Left lung (tissue), 10 donors: ENCODE data around the gene RASGRP2. TPM values are rescaled to one million over a fixed set of nuclear protein-coding genes. Genes with fewer than 3 reads are reported as not detected.
"Not testable (repeated sequence)": the region's sequence is repeated elsewhere in the genome, so short reads cannot be mapped to it uniquely, and the experiment has no call there.

ENCODE experiments used
- ATAC-seq: fragments of 200-7000 bp; cut with Tn5 transposase; one replicate; pipeline ENCODE4 v1.9.1; 2020; ENCODE audit warnings: moderate library complexity
- DNase-seq, 4 donors: peaks; one replicate each; pipeline ENCODE4 v3.0.0-alpha.2; 2013 to 2020
- H3K27ac ChIP-seq, 2 donors: fragments of 200-600 bp; sonication (generic) in 1 of 2; one replicate each; pipeline versions ENCODE4 v1.5.0 to v1.8.0; 2020 to 2021
- H3K27me3 ChIP-seq, 2 donors: fragments of 200-600 bp; sonication (generic) in 1 of 2; one replicate each; pipeline versions ENCODE4 v1.5.0 to v1.8.0; 2020 to 2021
- H3K36me3 ChIP-seq, 2 donors: fragments of 200-600 bp; sonication (generic) in 1 of 2; one replicate each; pipeline versions ENCODE4 v1.5.0 to v1.8.0; 2020 to 2021
- H3K4me1 ChIP-seq, 2 donors: fragments of 200-600 bp; one replicate each; pipeline ENCODE4 v1.8.0; 2021
- H3K4me3 ChIP-seq, 2 donors: fragments of 200-600 bp; sonication (generic) in 1 of 2; one replicate each; pipeline versions ENCODE4 v1.5.0 to v1.8.0; 2020 to 2021; ENCODE audit warnings: mild to moderate bottlenecking in 1 of 2
- H3K9me3 ChIP-seq, 2 donors: fragments of 200-600 bp; sonication (generic) in 1 of 2; one replicate each; pipeline versions ENCODE4 v1.5.0 to v1.8.0; 2020 to 2021
- intact Hi-C, 2 donors: fragments of 100-400 bp; cut with DNase I; formaldehyde crosslinking; loops; one replicate each; pipeline versions ENCODE4 v1.11.2 to v1.14.2; 2022
- polyA plus RNA-seq, 6 donors: library from polyadenylated mRNA; unstranded; fragments of 120-200 nt; gene quantifications; one replicate each; pipeline ENCODE4 v1.2.1, GENCODE V29; 2013; ENCODE audit not compliant: insufficient read length in 6 of 6
- total RNA-seq, 2 donors: library from RNA; stranded (reverse); fragmentation: NEBNext Ultra II Directional; extraction: Animal tissue kit (Norgen Biotek cat#: 25700); gene quantifications; one replicate each; pipeline ENCODE4 v1.2.1, GENCODE V29; 2021
- TF ChIP-seq, protein P1 (sequence below), 2 donors: fragments of 200-600 bp; sonication (generic) in 1 of 2; IDR thresholded peaks; one replicate each; pipeline versions ENCODE4 v1.5.0 to v1.8.0; 2021; ENCODE audit warnings: antibody characterized with exemption in 2 of 2
- donor health status: DM: no; HTN: yes; CAD: no.
- donor health status: DM: no; HTN: no; CAD: no.

The RASGRP2 gene
- total and polyA plus RNA-seq, 8 donors = 9.0 to 35.3 (median 9.9) TPM

GRCh38 chr11:64711138-64711955 is 32.6 kb downstream of the RASGRP2 start:
- Histone ChIP-seq H3K36me3 (no peaks in the 10 kb centered on the region), H3K9me3 (no peaks in the 10 kb centered on the region), H3K4me3 (no peak overlapping the region), H3K4me1 (peaks cover 0 to 29% of the 10 kb centered on the region in 2 donors), H3K27me3 (peaks cover 56 to 100% of the 10 kb centered on the region in 2 donors), H3K27ac (no peak overlapping the region)
- DNase-seq = no peak
- TF ChIP-seq, protein P1, sequence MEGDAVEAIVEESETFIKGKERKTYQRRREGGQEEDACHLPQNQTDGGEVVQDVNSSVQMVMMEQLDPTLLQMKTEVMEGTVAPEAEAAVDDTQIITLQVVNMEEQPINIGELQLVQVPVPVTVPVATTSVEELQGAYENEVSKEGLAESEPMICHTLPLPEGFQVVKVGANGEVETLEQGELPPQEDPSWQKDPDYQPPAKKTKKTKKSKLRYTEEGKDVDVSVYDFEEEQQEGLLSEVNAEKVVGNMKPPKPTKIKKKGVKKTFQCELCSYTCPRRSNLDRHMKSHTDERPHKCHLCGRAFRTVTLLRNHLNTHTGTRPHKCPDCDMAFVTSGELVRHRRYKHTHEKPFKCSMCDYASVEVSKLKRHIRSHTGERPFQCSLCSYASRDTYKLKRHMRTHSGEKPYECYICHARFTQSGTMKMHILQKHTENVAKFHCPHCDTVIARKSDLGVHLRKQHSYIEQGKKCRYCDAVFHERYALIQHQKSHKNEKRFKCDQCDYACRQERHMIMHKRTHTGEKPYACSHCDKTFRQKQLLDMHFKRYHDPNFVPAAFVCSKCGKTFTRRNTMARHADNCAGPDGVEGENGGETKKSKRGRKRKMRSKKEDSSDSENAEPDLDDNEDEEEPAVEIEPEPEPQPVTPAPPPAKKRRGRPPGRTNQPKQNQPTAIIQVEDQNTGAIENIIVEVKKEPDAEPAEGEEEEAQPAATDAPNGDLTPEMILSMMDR (IDR thresholded peaks at IDR 0.05) = no peak
- ATAC-seq = peak; percentile 22
- intact Hi-C loops = no loop called here

DNA sequence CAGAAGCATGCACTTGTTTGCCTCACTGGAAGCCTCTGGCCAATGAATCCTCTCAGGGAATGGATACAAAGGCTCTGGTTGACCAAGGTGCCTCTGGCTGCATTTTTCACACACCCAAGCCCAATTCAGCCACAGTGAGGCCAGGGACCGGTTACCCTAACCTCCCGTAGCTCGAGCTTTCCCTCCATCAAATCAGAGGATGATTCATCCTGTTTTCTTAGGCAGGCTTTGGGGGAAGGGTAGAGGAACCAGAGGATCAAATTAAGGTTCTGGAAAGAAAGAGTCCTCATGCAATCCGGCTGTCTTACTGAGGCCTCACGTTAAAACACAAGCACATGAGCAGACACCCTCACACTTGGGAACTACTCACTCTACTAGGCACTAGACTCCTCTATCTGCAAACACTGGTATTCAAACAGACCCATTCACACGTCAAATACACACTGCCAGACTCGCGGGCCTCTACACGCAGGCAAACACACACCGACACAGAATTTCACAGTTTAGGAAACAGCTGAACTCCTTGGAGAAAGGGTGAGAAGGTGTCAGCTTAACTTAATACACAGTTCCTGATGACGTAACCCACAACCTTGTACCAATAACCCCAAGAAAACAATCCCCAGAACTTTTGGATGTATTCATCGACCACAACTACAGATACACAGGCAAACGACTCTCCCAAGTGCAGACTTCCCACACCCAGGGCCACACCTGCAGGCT is 33.4 kb downstream of the RASGRP2 start:
- intact Hi-C loops = no loop called here
- peaks cover 48 to 94% of the 10 kb centered on the region in 2 donors for H3K27me3 ChIP-seq
- TF ChIP-seq, protein P1 (IDR thresholded peaks at IDR 0.05) = no peak

GRCh38 chr11:64705501-64705900 is 38.4 kb downstream of the RASGRP2 start:
- ATAC-seq = no peak

More for the DNA sequence above, 33.4 kb downstream of the RASGRP2 start:
- Histone ChIP-seq H3K4me1 (peaks cover 0 to 29% of the 10 kb centered on the region in 2 donors), H3K9me3 (no peaks in the 10 kb centered on the region), H3K36me3 (no peaks in the 10 kb centered on the region), H3K27ac (no peak overlapping the region), H3K4me3 (no peak overlapping the region)
- no peak for DNase-seq
- no peak for ATAC-seq

DNA sequence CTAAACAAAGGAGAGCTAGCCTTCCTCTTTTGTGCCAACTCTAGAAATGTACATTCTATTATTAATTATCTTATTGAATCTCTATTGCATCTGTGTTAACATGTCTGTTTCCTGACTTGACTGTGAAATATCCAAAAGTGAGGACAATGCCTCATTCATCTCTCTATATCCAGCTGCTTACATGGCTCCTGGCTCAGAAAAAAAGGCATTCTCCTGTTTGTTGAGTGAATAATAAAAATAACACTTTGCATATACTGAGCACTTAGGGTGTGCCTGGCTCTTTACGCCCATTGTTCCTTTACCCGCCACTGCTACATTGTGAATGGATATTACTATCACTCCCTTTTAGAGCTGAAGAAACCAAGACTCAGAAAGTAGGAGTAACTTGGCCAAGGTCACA is 40.9 kb downstream of the RASGRP2 start:
- TF ChIP-seq, protein P1 (IDR thresholded peaks at IDR 0.05) = no peak
- H3K27me3 ChIP-seq = peaks cover 0 to 42% of the 10 kb centered on the region in 2 donors
- H3K9me3 ChIP-seq = no peaks in the 10 kb centered on the region
- intact Hi-C loops = no loop called here
- H3K4me1 ChIP-seq = no peaks in the 10 kb centered on the region
- H3K36me3 ChIP-seq = no peaks in the 10 kb centered on the region
- ATAC-seq = no peak
- H3K4me3 ChIP-seq = no peak overlapping the region
- H3K27ac ChIP-seq = no peak overlapping the region
- DNase-seq = no peak

More at GRCh38 chr11:64705501-64705900, 38.4 kb downstream of the RASGRP2 start:
- Histone ChIP-seq H3K27me3 (peaks cover 0 to 66% of the 10 kb centered on the region in 2 donors), H3K36me3 (no peaks in the 10 kb centered on the region), H3K27ac (no peak overlapping the region), H3K4me3 (no peak overlapping the region), H3K4me1 (no peaks in the 10 kb centered on the region), H3K9me3 (no peaks in the 10 kb centered on the region)
- TF ChIP-seq, protein P1 (IDR thresholded peaks at IDR 0.05) = no peak
- intact Hi-C loops = no loop called here
- DNase-seq = no peak

DNA sequence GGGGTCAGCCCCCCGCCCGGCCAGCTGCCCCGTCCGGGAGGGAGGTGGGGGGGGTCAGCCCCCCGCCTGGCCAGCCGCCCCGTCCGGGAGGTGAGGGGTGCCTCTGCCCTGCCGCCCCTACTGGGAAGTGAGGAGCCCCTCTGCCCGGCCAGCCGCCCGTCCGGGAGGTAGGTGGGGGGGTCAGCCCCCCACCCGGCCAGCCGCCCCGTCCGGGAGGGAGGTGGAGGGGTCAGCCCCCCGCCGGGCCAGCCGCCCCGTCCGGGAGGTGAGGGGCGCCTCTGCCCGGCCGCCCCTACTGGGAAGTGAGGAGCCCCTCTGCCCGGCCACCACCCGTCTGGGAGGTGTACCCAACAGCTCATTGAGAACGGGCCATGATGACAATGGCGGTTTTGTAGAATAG is 42.0 kb downstream of the RASGRP2 start:
- peaks cover 0 to 31% of the 10 kb centered on the region in 2 donors for H3K27me3 ChIP-seq
- ATAC-seq, DNase-seq, H3K27ac ChIP-seq, intact Hi-C loops, H3K36me3 ChIP-seq, H3K4me1 ChIP-seq, H3K4me3 ChIP-seq, H3K9me3 ChIP-seq: not testable (repeated sequence)
